ENCODE results near the gene ZNF750. TPM values are rescaled to one million over a fixed set of nuclear protein-coding genes. Genes with fewer than 3 reads are reported as not detected.

The ZNF750 gene
- total and polyA plus RNA-seq, 2 of the 13 experiments (the other 11 are each of a cell fraction or from before 2014, with no cell fraction given) = not detected

DNA sequence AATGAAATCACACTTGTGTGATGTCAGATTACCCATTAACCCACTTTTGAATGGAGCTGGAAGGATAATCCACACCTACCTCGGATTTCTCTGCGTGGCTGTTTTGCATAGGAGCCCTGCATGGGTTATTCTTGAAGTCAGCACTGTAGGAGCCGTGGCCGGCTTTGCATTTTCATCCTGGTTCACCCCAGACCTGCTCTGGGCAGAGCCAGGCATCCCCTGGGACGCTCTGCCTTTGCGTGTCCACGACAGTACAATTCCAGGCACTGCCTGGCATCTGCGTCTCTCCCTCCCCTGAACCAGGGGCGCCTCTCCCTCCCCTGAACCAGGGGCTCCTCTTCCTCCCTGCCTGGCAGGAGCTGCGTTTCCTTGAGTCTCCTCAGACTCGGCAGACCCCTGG lies 29.7 kb upstream of the ZNF750 start:
- Histone ChIP-seq H3K27me3 (ENCODE audit: control insufficient read depth in 1 of 2, insufficient read depth in 2 of 2, low read length in 2 of 2) (no peaks in the 10 kb centered on the region), H3K4me1 (ENCODE audit: insufficient read depth, low read length) (no peaks in the 10 kb centered on the region), H3K27ac (ENCODE audit: extremely low read length, insufficient read depth, low read length) (no peak overlapping the region), H3K4me2 (ENCODE audit: low read depth, low read length) (no peak overlapping the region), H4K20me1 (ENCODE audit: insufficient read depth, low read length) (no peaks in the 10 kb centered on the region), H3K9me3 (ENCODE audit: low read length) (no peaks in the 10 kb centered on the region), H3K4me3 (replicated peaks in 1 of 3; ENCODE audit: insufficient read depth in 1 of 3, low read depth in 2 of 3, low read length in 3 of 3) (no peak overlapping the region), H3K36me3 (replicated peaks in 1 of 2; ENCODE audit: control insufficient read depth in 1 of 2, insufficient read depth in 2 of 2, low read length in 2 of 2) (peaks cover 13 to 19% of the 10 kb centered on the region in 2 experiments; a peak in 4 of 5 replicates), H3K9ac (ENCODE audit: insufficient read depth, low read depth, low read length) (no peak overlapping the region), H3K79me2 (ENCODE audit: insufficient read depth, low read length) (no peaks in the 10 kb centered on the region), H2AFZ (ENCODE audit: low read length) (no peak overlapping the region)
- CTCF ChIA-PET (ENCODE audit: low intra/inter-chr PET ratio, low total read pairs) = no interaction called here
- intact Hi-C loops (cut with micrococcal nuclease; ENCODE audit: unreplicated experiment) = no loop called here
- POLR2A ChIA-PET = no interaction called here
- FAIRE-seq (no peak), ATAC-seq (no peak), DNase-seq (ENCODE audit: low spot score) (no peak)
- no TSS peak for BruUV-seq (replicated peaks)
- in situ Hi-C loops (cut with HindIII; ENCODE audit: extremely low pct_ligation_motif_present, low pct_unique_long_range_greater_than_20kb) = no loop called here
- WGBS (ENCODE audit: low lambda C conversion rate) = 90% methylated on average over 11 of the region's 11 CpGs
- TF ChIP-seq, protein P1, sequence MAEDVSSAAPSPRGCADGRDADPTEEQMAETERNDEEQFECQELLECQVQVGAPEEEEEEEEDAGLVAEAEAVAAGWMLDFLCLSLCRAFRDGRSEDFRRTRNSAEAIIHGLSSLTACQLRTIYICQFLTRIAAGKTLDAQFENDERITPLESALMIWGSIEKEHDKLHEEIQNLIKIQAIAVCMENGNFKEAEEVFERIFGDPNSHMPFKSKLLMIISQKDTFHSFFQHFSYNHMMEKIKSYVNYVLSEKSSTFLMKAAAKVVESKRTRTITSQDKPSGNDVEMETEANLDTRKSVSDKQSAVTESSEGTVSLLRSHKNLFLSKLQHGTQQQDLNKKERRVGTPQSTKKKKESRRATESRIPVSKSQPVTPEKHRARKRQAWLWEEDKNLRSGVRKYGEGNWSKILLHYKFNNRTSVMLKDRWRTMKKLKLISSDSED (CRISPR knock-in tag; IDR thresholded peaks at IDR 0.05) = no peak
- no peak for TF ChIP-seq ZFP36L1 (CRISPR knock-in tag; IDR thresholded peaks at IDR 0.05)
- TF ChIP-seq ZNF660 (CRISPR knock-in tag; IDR thresholded peaks at IDR 0.05; ENCODE audit: borderline replicate concordance, low read depth) = no peak
- TF ChIP-seq ZNF317 (CRISPR knock-in tag; IDR thresholded peaks at IDR 0.05) = no peak
- no peak for TF ChIP-seq SYNCRIP (IDR thresholded peaks at IDR 0.05; ENCODE audit: insufficient read depth, low read depth, low read length)
- TF ChIP-seq DNMT1 (CRISPR knock-in tag; IDR thresholded peaks at IDR 0.05) = no peak
- TF ChIP-seq ZNF768 (CRISPR knock-in tag; IDR thresholded peaks at IDR 0.05) = no peak
- TF ChIP-seq, protein P2, sequence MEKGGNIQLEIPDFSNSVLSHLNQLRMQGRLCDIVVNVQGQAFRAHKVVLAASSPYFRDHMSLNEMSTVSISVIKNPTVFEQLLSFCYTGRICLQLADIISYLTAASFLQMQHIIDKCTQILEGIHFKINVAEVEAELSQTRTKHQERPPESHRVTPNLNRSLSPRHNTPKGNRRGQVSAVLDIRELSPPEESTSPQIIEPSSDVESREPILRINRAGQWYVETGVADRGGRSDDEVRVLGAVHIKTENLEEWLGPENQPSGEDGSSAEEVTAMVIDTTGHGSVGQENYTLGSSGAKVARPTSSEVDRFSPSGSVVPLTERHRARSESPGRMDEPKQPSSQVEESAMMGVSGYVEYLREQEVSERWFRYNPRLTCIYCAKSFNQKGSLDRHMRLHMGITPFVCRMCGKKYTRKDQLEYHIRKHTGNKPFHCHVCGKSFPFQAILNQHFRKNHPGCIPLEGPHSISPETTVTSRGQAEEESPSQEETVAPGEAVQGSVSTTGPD (CRISPR knock-in tag; IDR thresholded peaks at IDR 0.05) = no peak
- no peak for TF ChIP-seq ZNF382 (CRISPR knock-in tag; IDR thresholded peaks at IDR 0.05; ENCODE audit: borderline replicate concordance)
- TF ChIP-seq NR2F2 (IDR thresholded peaks at IDR 0.05; ENCODE audit: borderline replicate concordance, low read depth) = no peak
- no peak for TF ChIP-seq MAF1 (CRISPR knock-in tag; IDR thresholded peaks at IDR 0.05; ENCODE audit: borderline replicate concordance)
- TF ChIP-seq, protein P3, sequence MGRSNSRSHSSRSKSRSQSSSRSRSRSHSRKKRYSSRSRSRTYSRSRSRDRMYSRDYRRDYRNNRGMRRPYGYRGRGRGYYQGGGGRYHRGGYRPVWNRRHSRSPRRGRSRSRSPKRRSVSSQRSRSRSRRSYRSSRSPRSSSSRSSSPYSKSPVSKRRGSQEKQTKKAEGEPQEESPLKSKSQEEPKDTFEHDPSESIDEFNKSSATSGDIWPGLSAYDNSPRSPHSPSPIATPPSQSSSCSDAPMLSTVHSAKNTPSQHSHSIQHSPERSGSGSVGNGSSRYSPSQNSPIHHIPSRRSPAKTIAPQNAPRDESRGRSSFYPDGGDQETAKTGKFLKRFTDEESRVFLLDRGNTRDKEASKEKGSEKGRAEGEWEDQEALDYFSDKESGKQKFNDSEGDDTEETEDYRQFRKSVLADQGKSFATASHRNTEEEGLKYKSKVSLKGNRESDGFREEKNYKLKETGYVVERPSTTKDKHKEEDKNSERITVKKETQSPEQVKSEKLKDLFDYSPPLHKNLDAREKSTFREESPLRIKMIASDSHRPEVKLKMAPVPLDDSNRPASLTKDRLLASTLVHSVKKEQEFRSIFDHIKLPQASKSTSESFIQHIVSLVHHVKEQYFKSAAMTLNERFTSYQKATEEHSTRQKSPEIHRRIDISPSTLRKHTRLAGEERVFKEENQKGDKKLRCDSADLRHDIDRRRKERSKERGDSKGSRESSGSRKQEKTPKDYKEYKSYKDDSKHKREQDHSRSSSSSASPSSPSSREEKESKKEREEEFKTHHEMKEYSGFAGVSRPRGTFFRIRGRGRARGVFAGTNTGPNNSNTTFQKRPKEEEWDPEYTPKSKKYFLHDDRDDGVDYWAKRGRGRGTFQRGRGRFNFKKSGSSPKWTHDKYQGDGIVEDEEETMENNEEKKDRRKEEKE (IDR thresholded peaks at IDR 0.05) = no peak
- no peak for TF ChIP-seq ZNF749 (CRISPR knock-in tag; IDR thresholded peaks at IDR 0.05; ENCODE audit: borderline replicate concordance)
- TF ChIP-seq, protein P4, sequence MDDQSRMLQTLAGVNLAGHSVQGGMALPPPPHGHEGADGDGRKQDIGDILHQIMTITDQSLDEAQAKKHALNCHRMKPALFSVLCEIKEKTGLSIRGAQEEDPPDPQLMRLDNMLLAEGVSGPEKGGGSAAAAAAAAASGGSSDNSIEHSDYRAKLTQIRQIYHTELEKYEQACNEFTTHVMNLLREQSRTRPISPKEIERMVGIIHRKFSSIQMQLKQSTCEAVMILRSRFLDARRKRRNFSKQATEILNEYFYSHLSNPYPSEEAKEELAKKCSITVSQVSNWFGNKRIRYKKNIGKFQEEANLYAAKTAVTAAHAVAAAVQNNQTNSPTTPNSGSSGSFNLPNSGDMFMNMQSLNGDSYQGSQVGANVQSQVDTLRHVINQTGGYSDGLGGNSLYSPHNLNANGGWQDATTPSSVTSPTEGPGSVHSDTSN (CRISPR knock-in tag; IDR thresholded peaks at IDR 0.05; ENCODE audit: borderline replicate concordance) = no peak
